K562 (cell line): ENCODE results near the gene SECISBP2. TPM values are rescaled to one million over a fixed set of nuclear protein-coding genes. Genes with fewer than 3 reads are reported as not detected.

ENCODE experiments used
- ATAC-seq: fragments of 200-7000 bp; cut with Tn5 transposase; 3 replicates; pipeline ENCODE4 v1.9.1; 2020; ENCODE audit warnings: moderate library complexity
- BruUV-seq: library from RNA; stranded (reverse); fragments of 400-500 nt; replicated peaks from 2 replicates; lab custom pipeline; 2021; lab: Mats Ljungman, UMichigan
- CTCF ChIA-PET: fragments of 300-600 bp; formaldehyde crosslinking; extraction: SDS; loops from one replicate; lab custom pipeline; 2021; ENCODE audit warnings: low intra/inter-chr PET ratio; lab: Yijun Ruan, JAX
- POLR2A ChIA-PET: fragments of 300-600, 350-650 bp; sonication (Branson Sonifier 250); formaldehyde crosslinking; extraction: SDS; loops from one replicate; lab custom pipeline; 2021; ENCODE audit warnings: antibody characterized with exemption, inconsistent platforms; lab: Yijun Ruan, JAX
- DNase-seq, 4 experiments: peaks; one replicate each; pipeline versions ENCODE4 v3.0.0 to v3.0.0-alpha.2; 2011 to 2018; ENCODE audit warnings: low spot score in 3 of 4, mixed read lengths in 3 of 4; ENCODE audit errors: extremely low read depth in 1 of 4
- FAIRE-seq: peaks from 2 replicates; lab custom pipeline; 2011; peaks lifted over from hg19 to GRCh38; lab: Jason Lieb, UNC
- H2AFZ ChIP-seq: 2 replicates; pipeline ENCODE4 v1.6.0; 2011; ENCODE audit warnings: low read depth, low read length, control low read depth, inconsistent platforms
- H3K27ac ChIP-seq: fragments of 200-600 bp; 3 replicates; pipeline ENCODE4 v1.8.0; 2011; ENCODE audit warnings: low read depth, mild to moderate bottlenecking, control low read depth, inconsistent platforms, low read length, moderate library complexity, mixed read lengths; ENCODE audit errors: extremely low read depth
- H3K27me3 ChIP-seq, 2 experiments: fragments of 300-600 bp in 1 of 2; 2 replicates in 1 of 2; 3 replicates in 1 of 2; pipeline versions ENCODE4 v1.6.0 to v1.8.0; 2011; ENCODE audit warnings: inconsistent platforms in 2 of 2, low read length in 2 of 2, mild to moderate bottlenecking in 1 of 2, mixed read lengths in 1 of 2, moderate library complexity in 1 of 2; ENCODE audit not compliant: control insufficient read depth in 2 of 2, insufficient read depth in 2 of 2
- H3K36me3 ChIP-seq: fragments of 300-600 bp; 3 replicates; pipeline ENCODE4 v1.8.0; 2011; ENCODE audit warnings: mild to moderate bottlenecking, low read length, inconsistent platforms; ENCODE audit not compliant: control insufficient read depth, insufficient read depth
- H3K4me1 ChIP-seq, 2 experiments: fragments of 200-600 bp in 1 of 2; replicated peaks in 1 of 2; 2 replicates in 1 of 2; 3 replicates in 1 of 2; pipeline versions ENCODE4 v1.5.1 to v1.8.0; 2011; ENCODE audit warnings: inconsistent platforms in 2 of 2, low read length in 2 of 2, mild to moderate bottlenecking in 1 of 2, mixed read lengths in 1 of 2, moderate library complexity in 1 of 2; ENCODE audit not compliant: control insufficient read depth in 2 of 2, insufficient read depth in 2 of 2
- H3K4me2 ChIP-seq: 2 replicates; pipeline ENCODE4 v1.6.1; 2011; ENCODE audit warnings: low read length, control low read depth, inconsistent platforms, mixed read lengths; ENCODE audit not compliant: insufficient read depth
- H3K4me3 ChIP-seq: fragments of 200-600 bp; sonication (generic), shearing (Covaris generic); 2 replicates; pipeline ENCODE4 v1.5.1; 2016; ENCODE audit warnings: control low read depth, inconsistent platforms
- H3K79me2 ChIP-seq: fragments of 200-600 bp; 3 replicates; pipeline ENCODE4 v1.8.0; 2011; ENCODE audit warnings: low read length, inconsistent platforms; ENCODE audit not compliant: control insufficient read depth, insufficient read depth
- H3K9ac ChIP-seq, 2 experiments: 2 replicates each; pipeline versions ENCODE4 v1.6.0 to v1.6.1; 2011; ENCODE audit warnings: low read depth in 2 of 2, low read length in 2 of 2, control low read depth in 1 of 2, inconsistent platforms in 1 of 2, mild to moderate bottlenecking in 1 of 2, mixed read lengths in 1 of 2; ENCODE audit not compliant: insufficient read depth in 1 of 2
- H3K9me1 ChIP-seq: one replicate; pipeline ENCODE4 v1.6.0; 2011; ENCODE audit warnings: inconsistent platforms, mild to moderate bottlenecking, low read length, moderate library complexity; ENCODE audit not compliant: control insufficient read depth, insufficient read depth
- H3K9me3 ChIP-seq: replicated peaks from 2 replicates; pipeline ENCODE4 v1.5.1; 2011; ENCODE audit warnings: low read depth, low read length, inconsistent platforms; ENCODE audit not compliant: control insufficient read depth, insufficient read depth
- H4K20me1 ChIP-seq: replicated peaks from 2 replicates; pipeline ENCODE4 v1.6.1; 2011; ENCODE audit warnings: low read length, inconsistent platforms, mixed read lengths; ENCODE audit not compliant: control insufficient read depth, insufficient read depth
- EWSR1 ChIP-seq: fragments of 450-650 bp; IDR thresholded peaks from 2 replicates; pipeline ENCODE4 v1.6.1; 2018; ENCODE audit warnings: borderline replicate concordance, mild to moderate bottlenecking, low read depth, moderate library complexity; ENCODE audit not compliant: partially characterized antibody
- RCOR1 ChIP-seq, 2 experiments: IDR thresholded peaks; 2 replicates each; pipeline ENCODE4 v1.6.1; 2012; ENCODE audit warnings: low read depth in 2 of 2, low read length in 2 of 2, borderline replicate concordance in 1 of 2, improper control_type of control experiment in 1 of 2
- YBX1 ChIP-seq: fragments of 450-650 bp; IDR thresholded peaks from 2 replicates; pipeline ENCODE4 v1.7.1; 2016; ENCODE audit warnings: mild to moderate bottlenecking
- ZNF24 ChIP-seq: fragments of 450-650 bp; IDR thresholded peaks from 2 replicates; pipeline ENCODE4 v1.6.1; 2016
- ZNF280B ChIP-seq: fragments of 250-450 bp; sonication (Bioruptor Pico); IDR thresholded peaks from 2 replicates; pipeline ENCODE4 v1.5.1; 2021; ENCODE audit warnings: mild to moderate bottlenecking
- ZNF398 ChIP-seq: fragments of 250-450 bp; sonication (Bioruptor Pico); IDR thresholded peaks from 2 replicates; pipeline ENCODE4 v1.8.0; 2021; ENCODE audit warnings: moderate library complexity, mild to moderate bottlenecking, inconsistent platforms
- WGBS: fragments of 100-300 bp; shearing (Covaris generic); methylation state at CpG from one replicate; pipeline ENCODE4 v1.1.6; 2016; ENCODE audit warnings: low coverage, mixed read lengths; ENCODE audit not compliant: insufficient coverage; ENCODE audit errors: missing lambda C conversion rate; 5-methylcytosine and 5-hydroxymethylcytosine counted together
- in situ Hi-C: fragments of 300-500 bp; cut with MboI; formaldehyde crosslinking; loops from 4 replicates; pipeline ENCODE4 v1.15.0; 2018; ENCODE audit warnings: inconsistent platforms, mixed read lengths
- intact Hi-C: fragments of 100-400 bp; cut with micrococcal nuclease; formaldehyde crosslinking; loops from 2 replicates; pipeline ENCODE4 v1.14.2; 2022
- polyA plus RNA-seq, 8 experiments: library from polyadenylated mRNA; depleted of rRNA in 4 of 8; stranded (reverse) in 5 of 8; unstranded in 3 of 8; fragments of >200 nt; fragmentation: Nextera tagmentation in 2 of 8; fragmentation: Illumina TruSeq in 1 of 8; extraction: Ambion mirVana in 2 of 8; extraction: Trizol in 1 of 8; gene quantifications; 2 replicates each; pipeline versions ENCODE4 v1.2.1 to v1.2.3, GENCODE V29; 2011 to 2014; ENCODE audit warnings: inconsistent platforms in 1 of 8, missing spikeins in 1 of 8
- total RNA-seq, 7 experiments: library from RNA; depleted of rRNA in 6 of 7; stranded (reverse); fragments of >200 nt in 6 of 7; fragmentation: Illumina TruSeq in 2 of 7; extraction: Trizol in 2 of 7; gene quantifications; 2 replicates each; pipeline versions ENCODE4 v1.2.1 to v1.2.3, GENCODE V29; 2011 to 2021; ENCODE audit warnings: low replicate concordance in 1 of 7

The SECISBP2 gene
- total and polyA plus RNA-seq, 9 of the 15 experiments (the other 6 are each of a cell fraction or from before 2014, with no cell fraction given) = 3.2 to 41.6 (median 26.1) TPM

- TF ChIP-seq ZNF24 = no peak
These were observed 58.5 kb downstream of the SECISBP2 start (continued) for GRCh38 chr9:89376741-89377351.

DNA sequence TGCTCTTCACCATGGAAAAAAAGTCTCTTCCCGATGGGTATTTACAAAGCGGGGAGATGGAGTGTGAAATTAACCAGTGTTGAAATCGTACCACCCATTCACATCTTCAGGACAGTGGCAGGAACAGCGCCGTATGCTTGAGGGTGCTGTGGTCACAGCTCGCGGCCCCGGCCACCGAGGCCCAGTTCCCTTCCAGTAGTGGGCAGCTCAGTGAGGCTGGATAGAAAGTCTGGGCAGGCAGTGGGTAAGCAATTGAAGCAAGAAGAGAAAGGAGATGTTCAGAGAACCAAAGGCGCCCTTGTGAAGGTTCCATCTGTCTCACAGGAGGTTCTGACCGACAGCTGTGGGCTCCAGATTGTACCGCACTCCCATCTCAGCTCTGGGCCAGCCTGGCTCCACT lies 59.1 kb downstream of the SECISBP2 start:
- H2AFZ ChIP-seq = no peak overlapping the region
- TF ChIP-seq RCOR1 (IDR thresholded peaks at IDR 0.05; ENCODE audit: borderline replicate concordance in 1 of 2, low read depth in 2 of 2, low read length in 2 of 2) (no peak), ZNF280B (CRISPR knock-in tag) (no peak), EWSR1 (no peak), YBX1 (no peak), ZNF398 (CRISPR knock-in tag) (no peak)
- TF ChIP-seq, all 486 proteins: peak for 0
- FAIRE-seq (no peak), DNase-seq (no peak), ATAC-seq (no peak)
- intact Hi-C loops = no loop called here
- Histone ChIP-seq H3K4me3 (no peak overlapping the region), H3K9ac (no peak overlapping the region), H3K4me2 (no peak overlapping the region), H3K27ac (no peak overlapping the region), H4K20me1 (no peaks in the 10 kb centered on the region), H3K4me1 (peaks cover 0 to 12% of the 10 kb centered on the region in 2 experiments; a peak in 2 of 5 replicates), H3K27me3 (peaks cover 15 to 34% of the 10 kb centered on the region in 2 experiments), H3K36me3 (no peaks in the 10 kb centered on the region), H3K79me2 (no peaks in the 10 kb centered on the region), H3K9me1 (no peaks in the 10 kb centered on the region), H3K9me3 (no peaks in the 10 kb centered on the region)
- ChIA-PET POLR2A (no interaction called here), CTCF (no interaction called here)
- in situ Hi-C loops = no loop called here
- WGBS = 28% methylated on average over 8 of the region's 12 CpGs
- BruUV-seq = no TSS peak
